SU-DHL-6 (cell line): Measurements from ENCODE around the gene NOD1.

Source experiments
- EZH2phosphoT487 ChIP-seq: fragments of 200-600 bp; sonication (generic), shearing (Covaris generic); conservative IDR thresholded peaks from 2 replicates; pipeline ENCODE4 v1.6.1; 2018; ENCODE audit warnings: mild to moderate bottlenecking, antibody characterized with exemption, low read length, moderate library complexity, mixed read lengths
- TF ChIP-seq, protein P1 (sequence below): fragments of 200-600 bp; sonication (generic); IDR thresholded peaks from one replicate; pipeline ENCODE4 v1.5.1; 2017; ENCODE audit warnings: antibody characterized with exemption, mild to moderate bottlenecking, low read length, moderate library complexity; ENCODE audit not compliant: insufficient read depth, poor library complexity, severe bottlenecking

DNA sequence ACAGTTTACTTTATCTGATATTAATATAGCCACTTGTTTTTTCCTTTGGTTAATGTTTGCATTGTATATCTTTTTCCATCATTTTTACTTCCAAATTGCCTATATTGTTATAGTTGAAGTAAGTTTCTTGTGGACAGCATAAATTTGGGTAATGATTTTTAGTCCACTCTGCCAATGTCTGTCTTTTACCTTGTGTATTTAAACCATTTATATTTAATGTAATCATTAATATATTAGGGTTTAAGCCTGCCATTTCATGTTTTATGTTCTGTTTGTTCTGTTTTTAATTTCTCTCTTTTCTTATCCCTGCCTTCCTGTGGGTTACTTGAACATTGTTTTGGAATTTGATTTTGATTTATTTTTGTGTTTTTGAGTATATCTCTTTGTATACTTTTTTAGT is 12.8 kb upstream of the NOD1 start:
- TF ChIP-seq, protein P1, sequence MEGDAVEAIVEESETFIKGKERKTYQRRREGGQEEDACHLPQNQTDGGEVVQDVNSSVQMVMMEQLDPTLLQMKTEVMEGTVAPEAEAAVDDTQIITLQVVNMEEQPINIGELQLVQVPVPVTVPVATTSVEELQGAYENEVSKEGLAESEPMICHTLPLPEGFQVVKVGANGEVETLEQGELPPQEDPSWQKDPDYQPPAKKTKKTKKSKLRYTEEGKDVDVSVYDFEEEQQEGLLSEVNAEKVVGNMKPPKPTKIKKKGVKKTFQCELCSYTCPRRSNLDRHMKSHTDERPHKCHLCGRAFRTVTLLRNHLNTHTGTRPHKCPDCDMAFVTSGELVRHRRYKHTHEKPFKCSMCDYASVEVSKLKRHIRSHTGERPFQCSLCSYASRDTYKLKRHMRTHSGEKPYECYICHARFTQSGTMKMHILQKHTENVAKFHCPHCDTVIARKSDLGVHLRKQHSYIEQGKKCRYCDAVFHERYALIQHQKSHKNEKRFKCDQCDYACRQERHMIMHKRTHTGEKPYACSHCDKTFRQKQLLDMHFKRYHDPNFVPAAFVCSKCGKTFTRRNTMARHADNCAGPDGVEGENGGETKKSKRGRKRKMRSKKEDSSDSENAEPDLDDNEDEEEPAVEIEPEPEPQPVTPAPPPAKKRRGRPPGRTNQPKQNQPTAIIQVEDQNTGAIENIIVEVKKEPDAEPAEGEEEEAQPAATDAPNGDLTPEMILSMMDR, result no peak
- TF ChIP-seq EZH2phosphoT487, result no peak
